HEK293T (cell line): ENCODE data around the gene FLACC1.
"Not testable (repeated sequence)": the region's sequence is repeated elsewhere in the genome, so short reads cannot be mapped to it uniquely, and the experiment has no call there.

Experiments used
- CTCF ChIA-PET: fragments of 350-600 bp; formaldehyde crosslinking; extraction: SDS; loops from one replicate; lab custom pipeline; 2021; ENCODE audit warnings: antibody characterized with exemption, inconsistent platforms; lab: Yijun Ruan, JAX
- POLR2A ChIA-PET: fragments of 350-600 bp; formaldehyde crosslinking; extraction: SDS; loops from one replicate; lab custom pipeline; 2020; ENCODE audit warnings: antibody characterized with exemption, inconsistent platforms; lab: Yijun Ruan, JAX
- DNase-seq: peaks from one replicate; pipeline ENCODE4 v3.0.0; 2012; ENCODE audit warnings: mixed read lengths; ENCODE audit errors: extremely low spot score
- ARNT ChIP-seq: fragments of 450-650 bp; IDR thresholded peaks from 2 replicates; pipeline ENCODE4 v1.6.1; 2017; ENCODE audit warnings: mild to moderate bottlenecking
- BHLHE40 ChIP-seq: fragments of 450-650 bp; IDR thresholded peaks from 2 replicates; pipeline ENCODE4 v1.6.1; 2016; ENCODE audit warnings: mild to moderate bottlenecking, moderate library complexity, borderline replicate concordance
- CTBP1 ChIP-seq: fragments of 450-650 bp; IDR thresholded peaks from 2 replicates; pipeline ENCODE4 v1.6.1; 2016; ENCODE audit warnings: borderline replicate concordance
- ELF4 ChIP-seq: fragments of 450-650 bp; IDR thresholded peaks from 2 replicates; pipeline ENCODE4 v1.6.1; 2017; ENCODE audit warnings: antibody characterized with exemption
- FOXA1 ChIP-seq: fragments of 450-650 bp; IDR thresholded peaks from 2 replicates; pipeline ENCODE4 v1.6.1; 2016; ENCODE audit warnings: mild to moderate bottlenecking
- FOXK2 ChIP-seq: fragments of 450-650 bp; IDR thresholded peaks from 2 replicates; pipeline ENCODE4 v1.6.1; 2016; ENCODE audit warnings: mild to moderate bottlenecking
- FOXM1 ChIP-seq: fragments of 450-650 bp; IDR thresholded peaks from 2 replicates; pipeline ENCODE4 v1.6.1; 2017; ENCODE audit warnings: mild to moderate bottlenecking, borderline replicate concordance
- HDGF ChIP-seq: fragments of 450-650 bp; IDR thresholded peaks from 2 replicates; pipeline ENCODE4 v1.6.1; 2017; ENCODE audit warnings: antibody characterized with exemption, borderline replicate concordance
- L3MBTL2 ChIP-seq: fragments of 450-650 bp; conservative IDR thresholded peaks from 2 replicates; pipeline ENCODE4 v1.6.1; 2016; ENCODE audit warnings: mild to moderate bottlenecking
- LEF1 ChIP-seq: fragments of 450-650 bp; IDR thresholded peaks from 2 replicates; pipeline ENCODE4 v1.6.1; 2017; ENCODE audit warnings: mild to moderate bottlenecking, borderline replicate concordance
- NFRKB ChIP-seq: fragments of 450-650 bp; IDR thresholded peaks from 2 replicates; pipeline ENCODE4 v1.6.1; 2016; ENCODE audit warnings: mild to moderate bottlenecking, moderate library complexity
- PKNOX1 ChIP-seq: fragments of 450-650 bp; IDR thresholded peaks from 2 replicates; pipeline ENCODE4 v1.6.1; 2016
- SP1 ChIP-seq: fragments of 450-650 bp; IDR thresholded peaks from 2 replicates; pipeline ENCODE4 v1.6.1; 2017
- SUZ12 ChIP-seq: fragments of 450-650 bp; IDR thresholded peaks from 2 replicates; pipeline ENCODE4 v1.6.1; 2016; ENCODE audit warnings: mild to moderate bottlenecking
- TARDBP ChIP-seq: fragments of 450-650 bp; IDR thresholded peaks from 2 replicates; pipeline ENCODE4 v1.6.1; 2016
- ZNF384 ChIP-seq: fragments of 450-650 bp; IDR thresholded peaks from 2 replicates; pipeline ENCODE4 v1.6.1; 2016

Gene FLACC1

GRCh38 chr2:201369775-201370174 lies 12.6 kb upstream of the FLACC1 start:
- CTCF ChIA-PET: no interaction called here
- POLR2A ChIA-PET: no interaction called here
- TF ChIP-seq SP1 (no peak), FOXM1 (no peak), L3MBTL2 (no peak), FOXK2 (no peak), ZNF384 (no peak), FOXA1 (no peak), TARDBP (no peak), ELF4 (no peak), SUZ12 (no peak), CTBP1 (no peak), NFRKB (no peak), BHLHE40 (no peak), ARNT (no peak), PKNOX1 (no peak), LEF1 (no peak), HDGF (no peak)
- no peak for DNase-seq

- CTCF ChIA-PET, POLR2A ChIA-PET, DNase-seq: not testable (repeated sequence)
Observed at GRCh38 chr2:201369318-201369717, 12.2 kb upstream of the FLACC1 start.

DNA sequence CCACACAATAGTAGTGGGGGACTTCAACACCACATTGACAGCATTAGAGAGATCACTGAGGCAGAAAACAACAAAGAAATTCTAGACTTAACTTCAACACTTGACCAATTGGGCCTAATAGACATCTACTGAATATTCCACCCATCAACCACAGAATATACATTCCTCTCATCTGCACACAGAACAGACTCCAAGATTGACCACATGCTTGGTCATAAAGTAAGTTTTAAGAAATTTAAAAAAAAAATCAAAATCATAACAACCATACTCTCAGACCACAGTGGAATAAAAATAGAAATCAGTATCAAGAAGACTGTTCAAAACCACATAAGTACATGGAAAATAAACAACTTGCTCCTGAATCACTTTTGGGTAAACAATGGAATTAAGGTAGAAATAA lies 9.0 kb upstream of the FLACC1 start:
- CTCF ChIA-PET: no interaction called here
- POLR2A ChIA-PET: no interaction called here
- no peak for DNase-seq
- no peak for TF ChIP-seq ELF4

GRCh38 chr2:201363857-201364560 lies 6.9 kb upstream of the FLACC1 start:
- CTCF ChIA-PET: interaction anchor here (0.7 to 2.4 kb wide), 3 partner anchors 10 to 883 kb away, joined by 3 to 12 read pairs (median 3); no protein-coding TSS in a partner anchor

DNA sequence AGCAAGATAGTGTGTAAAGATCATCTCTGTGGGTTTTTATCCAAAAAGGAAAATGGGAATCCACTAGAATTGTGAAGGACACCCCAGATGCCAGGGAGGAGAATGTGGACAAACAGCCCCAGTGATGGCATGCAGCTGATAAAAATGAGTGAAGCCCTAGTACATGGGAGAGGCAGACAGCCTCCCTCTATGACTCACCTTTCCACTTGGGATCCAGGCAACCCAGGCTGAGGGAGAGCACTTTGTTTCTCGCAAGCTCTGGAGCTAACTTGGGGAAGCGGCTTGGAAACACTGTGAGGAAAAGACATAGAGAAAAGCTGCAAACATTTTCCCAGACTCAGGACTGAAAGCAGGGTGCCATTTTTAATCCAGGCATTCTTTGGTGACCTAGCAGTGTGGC lies 5.3 kb upstream of the FLACC1 start:
- POLR2A ChIA-PET: no interaction called here
- no peak for TF ChIP-seq HDGF
- no peak for TF ChIP-seq ELF4
- TF ChIP-seq L3MBTL2: no peak
- TF ChIP-seq PKNOX1: no peak
- no peak for TF ChIP-seq CTBP1
- no peak for TF ChIP-seq SUZ12
- TF ChIP-seq ARNT: no peak
- no peak for TF ChIP-seq NFRKB
- TF ChIP-seq FOXM1: no peak
- TF ChIP-seq ZNF384: no peak
- no peak for TF ChIP-seq FOXA1
- TF ChIP-seq BHLHE40: no peak
- CTCF ChIA-PET: interaction anchor here (0.5 to 2.4 kb wide), 2 partner anchors 15 to 130 kb away, joined by 3 to 12 read pairs; no protein-coding TSS in a partner anchor
- no peak for DNase-seq

More at GRCh38 chr2:201363857-201364560, 6.9 kb upstream of the FLACC1 start:
- POLR2A ChIA-PET: no interaction called here
- DNase-seq: peak; percentile 28
- TF ChIP-seq SUZ12 (no peak), CTBP1 (no peak), FOXK2 (no peak), BHLHE40 (no peak), HDGF (no peak), PKNOX1 (no peak), FOXA1 (no peak), ELF4 (no peak), SP1 (no peak), ZNF384 (no peak)

DNA sequence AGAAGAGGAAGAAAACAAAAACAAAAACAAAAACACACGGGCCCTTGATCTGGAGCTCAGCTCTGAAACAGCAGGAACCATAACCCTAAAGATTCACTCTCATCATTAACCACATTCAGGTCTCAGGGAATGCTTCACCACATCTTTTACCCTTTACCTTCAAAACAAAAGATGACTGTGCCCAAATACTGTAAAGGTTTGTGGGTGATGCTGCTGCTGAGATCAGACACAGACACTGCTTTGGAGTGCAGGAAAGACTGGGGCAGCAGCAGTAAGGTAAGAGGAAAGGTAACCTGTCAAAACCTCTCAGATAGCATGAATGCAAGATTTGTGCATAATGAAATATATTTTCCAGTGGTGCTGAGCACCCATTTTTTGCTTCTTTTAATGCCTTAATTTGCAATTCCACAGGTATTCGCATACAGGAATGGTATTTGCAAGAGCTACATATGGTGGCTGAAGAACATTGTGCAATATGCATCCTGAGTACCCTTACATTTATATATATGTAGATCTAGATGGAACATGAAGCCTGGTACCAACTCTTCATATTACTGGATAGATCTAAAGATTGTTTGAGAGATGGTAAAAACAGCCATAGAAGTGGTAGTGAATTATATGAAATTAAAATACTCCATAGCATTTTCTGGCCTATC lies 4.1 kb upstream of the FLACC1 start:
- CTCF ChIA-PET: no interaction called here
- POLR2A ChIA-PET: no interaction called here
- no peak for DNase-seq
- TF ChIP-seq TARDBP: no peak
- TF ChIP-seq ELF4: no peak
- TF ChIP-seq HDGF: no peak
- no peak for TF ChIP-seq ZNF384
- no peak for TF ChIP-seq FOXM1
- no peak for TF ChIP-seq FOXA1

DNA sequence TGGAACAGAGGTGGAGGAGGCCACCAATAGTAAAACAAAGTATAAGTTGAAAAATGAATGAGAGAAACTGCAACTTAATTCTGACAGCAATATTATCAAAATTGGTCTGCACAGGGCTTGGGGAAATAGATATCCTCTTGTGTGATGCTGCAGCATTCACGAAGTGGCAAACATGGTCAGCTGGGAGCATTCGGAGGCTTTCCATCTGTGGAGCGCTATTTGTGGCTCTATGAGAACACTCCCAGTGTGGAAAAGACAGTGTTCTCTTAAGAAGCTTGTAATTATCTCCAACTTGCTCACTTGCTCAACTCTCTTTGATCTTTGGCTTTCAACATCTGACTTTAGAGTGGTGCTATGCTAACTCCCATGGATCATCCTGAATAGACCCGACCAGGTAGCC lies 3.1 kb upstream of the FLACC1 start:
- ChIA-PET POLR2A (interaction anchor here (0.6 kb wide), 1 partner anchor 54 kb away, joined by 3 read pairs; no protein-coding TSS in a partner anchor), CTCF (interaction anchor here (0.6 kb wide), 1 partner anchor 553 kb away, joined by 5 read pairs; no protein-coding TSS in a partner anchor)
- DNase-seq: no peak
- TF ChIP-seq FOXM1 (no peak), NFRKB (no peak), SP1 (no peak), LEF1 (no peak), BHLHE40 (no peak), ZNF384 (no peak), CTBP1 (no peak), ARNT (no peak), FOXK2 (no peak), HDGF (no peak), TARDBP (no peak), ELF4 (no peak), SUZ12 (no peak)
